Measurements from ENCODE around the gene CDC42SE2. TPM values are rescaled to one million over a fixed set of nuclear protein-coding genes. Genes with fewer than 3 reads are reported as not detected.

Gene CDC42SE2
- total RNA-seq, 1 experiment from 2014 or later: 23.2 TPM

- Histone ChIP-seq H4K8ac (replicated peaks; ENCODE audit: insufficient read length, low read depth, low read length) (no peak overlapping the region), H2BK15ac (ENCODE audit: low read depth, low read length) (no peak overlapping the region), H4K5ac (ENCODE audit: insufficient read length, low read depth, low read length) (no peak overlapping the region), H3K79me1 (ENCODE audit: insufficient read depth, low read depth, low read length, poor library complexity, severe bottlenecking) (no peaks in the 10 kb centered on the region), H3K4ac (ENCODE audit: low read depth, low read length) (no peak overlapping the region), H2BK120ac (ENCODE audit: low read depth, low read length, poor library complexity, severe bottlenecking) (no peak overlapping the region), H2BK5ac (ENCODE audit: insufficient read length, low read length) (no peak overlapping the region), H4K20me1 (ENCODE audit: control insufficient read depth, insufficient read depth, insufficient read length) (no peaks in the 10 kb centered on the region), H3K9me3 (ENCODE audit: control insufficient read depth, low read depth, low read length) (no peaks in the 10 kb centered on the region), H3K4me2 (ENCODE audit: insufficient read depth, insufficient read length, low read length) (no peak overlapping the region), H3K18ac (ENCODE audit: insufficient read length, low read depth, low read length) (no peak overlapping the region), H4K91ac (ENCODE audit: insufficient read length, low read depth, low read length) (no peak overlapping the region), H3K4me1 (ENCODE audit: insufficient read depth, low read length) (no peaks in the 10 kb centered on the region), H2BK20ac (ENCODE audit: low read depth, low read length, poor library complexity, severe bottlenecking) (no peak overlapping the region), H3K9ac (ENCODE audit: extremely low read depth, insufficient read length, low read length) (no peak overlapping the region), H2AK5ac (ENCODE audit: insufficient read length, low read length) (no peak overlapping the region), H3T11ph (ENCODE audit: low read length) (no peak overlapping the region), H3K23me2 (ENCODE audit: insufficient read length, low read depth, low read length, poor library complexity, severe bottlenecking) (no peaks in the 10 kb centered on the region), H3K14ac (ENCODE audit: insufficient read depth, low read length) (no peak overlapping the region), H2BK12ac (ENCODE audit: insufficient read length, low read depth, low read length) (no peak overlapping the region), H3K79me2 (ENCODE audit: insufficient read depth, low read length) (no peaks in the 10 kb centered on the region), H2AFZ (ENCODE audit: low read length) (no peak overlapping the region), H3K27ac (ENCODE audit: insufficient read length, low read depth, low read length) (no peak overlapping the region), H3K56ac (ENCODE audit: insufficient read length, low read depth, low read length) (no peak overlapping the region), H3K23ac (ENCODE audit: insufficient read length, low read depth, low read length) (no peak overlapping the region), H3K27me3 (ENCODE audit: insufficient read depth, low read length) (no peaks in the 10 kb centered on the region)
- Mint-ChIP-seq H3K4me1 (no peaks in the 10 kb centered on the region), H3K27ac (no peak overlapping the region), H3K36me3 (ENCODE audit: insufficient read depth in 1 of 3, low read depth in 3 of 3) (peaks cover 0 to 4% (median 2%) of the 10 kb centered on the region in 3 experiments; a peak in 4 of 7 replicates), H3K9me3 (no peaks in the 10 kb centered on the region), H3K27me3 (ENCODE audit: low read depth) (no peaks in the 10 kb centered on the region), H3K4me3 (no peak overlapping the region)
- WGBS (ENCODE audit: extremely low coverage, insufficient read length, low lambda C conversion rate): no CpG with 5 or more reads among the region's 1 CpG
- no peak for DNase-seq
- TF ChIP-seq CTCF (conservative IDR thresholded peaks at IDR 0.05): no peak
These were observed 105.7 kb downstream of the CDC42SE2 start for GRCh38 chr5:131369558-131369957.
